Naive B cell (primary cell): Measurements from ENCODE around the gene CDK5RAP3. TPM values are rescaled to one million over a fixed set of nuclear protein-coding genes. Genes with fewer than 3 reads are reported as not detected.

Experiments
- ATAC-seq, 2 donors: fragments of 150-1000 bp; cut with Tn5 transposase; 2 replicates each; pipeline ENCODE4 v1.10.0; 2021; ENCODE audit warnings: low read depth in 2 of 2, mild to moderate bottlenecking in 2 of 2, moderate library complexity in 2 of 2
- DNase-seq: peaks from one replicate; pipeline ENCODE4 v3.0.0; 2022
- H3K27ac Mint-ChIP-seq, 6 donors: one replicate each; pipeline ENCODE4 v1.8.0; 2020 to 2022; ENCODE audit warnings: mild to moderate bottlenecking in 6 of 6, mixed read lengths in 6 of 6, moderate library complexity in 5 of 6, inconsistent platforms in 2 of 6
- H3K27me3 Mint-ChIP-seq, 3 donors: one replicate each; pipeline ENCODE4 v1.8.0; 2021 to 2022; ENCODE audit warnings: mixed read lengths in 3 of 3, mild to moderate bottlenecking in 1 of 3
- H3K36me3 Mint-ChIP-seq, 2 donors: one replicate each; pipeline ENCODE4 v1.8.0; 2020 to 2022; ENCODE audit warnings: mixed read lengths in 2 of 2, inconsistent platforms in 1 of 2, mild to moderate bottlenecking in 1 of 2
- H3K4me1 Mint-ChIP-seq, 3 donors: one replicate each; pipeline ENCODE4 v1.8.0; 2020 to 2022; ENCODE audit warnings: mixed read lengths in 3 of 3, inconsistent platforms in 1 of 3, mild to moderate bottlenecking in 1 of 3, moderate library complexity in 1 of 3
- H3K4me3 Mint-ChIP-seq, 8 donors: one replicate each; pipeline ENCODE4 v1.8.0; 2020 to 2022; ENCODE audit warnings: mild to moderate bottlenecking in 8 of 8, mixed read lengths in 8 of 8, moderate library complexity in 8 of 8, inconsistent platforms in 2 of 8
- H3K9me3 Mint-ChIP-seq, 7 donors: one replicate each; pipeline ENCODE4 v1.8.0; 2020 to 2022; ENCODE audit warnings: mixed read lengths in 7 of 7, mild to moderate bottlenecking in 5 of 7, inconsistent platforms in 2 of 7, moderate library complexity in 1 of 7
- polyA plus RNA-seq, 6 donors: library from polyadenylated mRNA; unstranded; fragments of 300-500 nt; fragmentation: Illumina TruSeq; gene quantifications; one replicate each; pipeline ENCODE4 v1.2.3, GENCODE V29; 2021; ENCODE audit warnings: low read depth in 6 of 6

The CDK5RAP3 gene
- polyA plus RNA-seq, 6 donors from 2014 or later = 69.7 to 87.5 (median 84.0) TPM

DNA sequence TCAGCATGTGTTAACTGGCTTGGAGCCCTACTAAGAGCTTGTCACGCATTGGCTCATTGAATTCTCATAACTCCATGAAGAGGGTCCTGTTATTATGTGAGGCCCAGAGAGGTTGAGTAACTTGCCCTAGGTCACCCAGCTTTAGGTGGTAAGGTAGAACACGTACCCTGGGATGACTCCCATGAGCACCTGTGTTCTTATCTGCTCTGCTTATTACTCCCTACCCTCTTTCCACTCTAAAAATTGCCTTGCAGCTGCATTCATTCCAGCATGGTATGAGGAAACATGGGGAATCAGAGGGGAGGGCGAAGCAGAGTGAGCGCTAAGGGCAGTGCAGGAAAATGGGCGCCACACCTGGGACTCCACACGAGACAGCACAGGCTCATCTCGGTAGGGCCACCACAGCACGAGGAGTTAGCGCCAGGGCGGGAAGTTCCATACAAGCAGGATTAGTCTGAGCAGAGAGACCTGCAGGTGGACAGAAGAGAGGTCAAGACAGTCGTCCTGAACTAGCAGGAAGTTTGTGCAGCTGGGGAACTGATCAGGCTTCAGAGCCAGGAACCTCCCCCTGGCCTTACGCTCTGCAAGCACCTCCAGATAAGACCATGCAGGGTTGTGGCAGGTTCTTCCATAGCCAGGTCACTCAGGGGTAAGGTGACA lies 56.5 kb downstream of the CDK5RAP3 start:
- no peak overlapping the region for H3K4me3 Mint-ChIP-seq
- peaks cover 0 to 2% (median 0%) of the 10 kb centered on the region in 7 donors for H3K9me3 Mint-ChIP-seq
- ATAC-seq = no peak

DNA sequence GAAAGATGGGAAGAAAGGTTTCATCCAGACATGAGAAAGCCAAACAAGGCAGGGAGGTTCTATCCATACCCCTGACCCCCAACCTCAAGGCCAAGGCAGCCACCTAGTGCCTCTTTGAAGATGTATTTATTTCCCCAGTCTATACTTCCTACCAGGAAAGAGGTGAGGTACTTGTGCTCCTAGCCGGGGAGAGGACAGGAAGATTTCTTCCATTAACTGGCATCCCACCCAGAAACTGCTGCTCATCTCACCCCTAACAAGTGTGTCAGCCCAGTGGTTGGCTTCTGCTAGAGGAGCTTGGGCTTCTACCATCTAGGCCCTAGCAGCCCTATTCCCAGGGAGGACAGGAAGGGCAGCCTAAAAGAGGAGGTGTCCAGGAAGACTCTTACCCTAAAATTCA lies 57.8 kb downstream of the CDK5RAP3 start:
- Mint-ChIP-seq H3K27ac (no peak overlapping the region), H3K4me3 (no peak overlapping the region), H3K27me3 (peaks cover 21 to 60% (median 59%) of the 10 kb centered on the region in 3 donors), H3K9me3 (no peaks in the 10 kb centered on the region), H3K4me1 (peaks cover 20 to 33% (median 27%) of the 10 kb centered on the region in 3 donors), H3K36me3 (no peaks in the 10 kb centered on the region)
- ATAC-seq (no peak), DNase-seq (no peak)

More for the DNA sequence above, 56.5 kb downstream of the CDK5RAP3 start:
- no peak for DNase-seq
- Mint-ChIP-seq H3K27me3 (peaks cover 18 to 59% (median 55%) of the 10 kb centered on the region in 3 donors), H3K4me1 (peaks cover 24 to 43% (median 28%) of the 10 kb centered on the region in 3 donors), H3K27ac (peak overlapping the region in 1 of 6 donors; percentile 17), H3K36me3 (no peaks in the 10 kb centered on the region)

DNA sequence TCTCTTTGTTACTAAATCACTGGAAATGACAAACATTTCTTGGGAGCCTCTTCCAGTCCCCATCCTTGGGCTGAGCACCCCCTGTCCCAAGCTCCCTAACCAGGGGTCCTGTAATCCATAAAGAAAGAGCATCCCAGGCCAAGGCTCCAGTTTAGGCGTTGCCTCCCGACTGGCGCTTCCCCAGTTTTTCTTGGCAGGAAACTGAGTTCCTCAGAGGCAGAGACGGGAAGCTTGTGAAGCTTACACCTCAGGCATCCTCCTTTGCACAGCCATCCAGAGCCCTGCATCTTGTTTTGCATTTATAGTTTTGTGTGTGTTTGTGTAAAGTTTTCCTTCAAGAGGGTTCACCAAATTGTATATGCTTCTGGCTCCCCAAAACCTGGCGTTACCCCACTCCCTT lies 59.6 kb downstream of the CDK5RAP3 start:
- H3K4me3 Mint-ChIP-seq = peak overlapping the region in 1 of 8 donors; percentile 6
- H3K27me3 Mint-ChIP-seq = peaks cover 15 to 61% (median 61%) of the 10 kb centered on the region in 3 donors
- H3K36me3 Mint-ChIP-seq = no peaks in the 10 kb centered on the region
- no peak overlapping the region for H3K27ac Mint-ChIP-seq
- H3K4me1 Mint-ChIP-seq = peaks cover 5 to 17% (median 13%) of the 10 kb centered on the region in 3 donors
- no peak for ATAC-seq
- H3K9me3 Mint-ChIP-seq = no peaks in the 10 kb centered on the region
- DNase-seq = no peak

Other genes with a start within 250 kb of the CDK5RAP3 start
- 1 to 10 TPM in 4 of 6 donors, under 1 TPM in 2; 0.11 to 2.9 (median 2.0) TPM for gene TBX21, start 237.9 kb upstream of the CDK5RAP3 start, polyA plus RNA-seq
- gene OSBPL7, start 149.3 kb upstream of the CDK5RAP3 start, polyA plus RNA-seq = 1 to 10 TPM; 1.2 to 9.2 (median 4.5) TPM
- 10 to 100 TPM; 33.1 to 49.0 (median 39.1) TPM for gene MRPL10, start 139.6 kb upstream of the CDK5RAP3 start, polyA plus RNA-seq
- 1 to 10 TPM in 3 of 6 donors, under 1 TPM in 2, not detected in 1; 0.39 to 2.3 (median 1.0) TPM for gene LRRC46, start 139.4 kb upstream of the CDK5RAP3 start, polyA plus RNA-seq
- 10 to 100 TPM; 20.0 to 35.5 (median 23.5) TPM for gene SCRN2, start 129.8 kb upstream of the CDK5RAP3 start, polyA plus RNA-seq
- under 1 TPM in 1 of 6 donors, not detected in 5; 0.12 TPM for gene SP6, start 120.0 kb upstream of the CDK5RAP3 start, polyA plus RNA-seq
- gene SP2, start 74.9 kb upstream of the CDK5RAP3 start, polyA plus RNA-seq = 10 to 100 TPM in 2 of 6 donors, 1 to 10 TPM in 4; 2.2 to 17.1 (median 9.4) TPM
- gene PNPO, start 29.5 kb upstream of the CDK5RAP3 start, polyA plus RNA-seq = 10 to 100 TPM in 5 of 6 donors, 1 to 10 TPM in 1; 8.3 to 22.0 (median 15.8) TPM
- under 1 TPM in 1 of 6 donors, not detected in 5; 0.25 TPM for gene PRR15L, start 13.2 kb upstream of the CDK5RAP3 start, polyA plus RNA-seq
- 1 to 10 TPM in 4 of 6 donors, under 1 TPM in 1, not detected in 1; 0.81 to 2.5 (median 1.6) TPM for gene COPZ2, start 66.7 kb downstream of the CDK5RAP3 start, polyA plus RNA-seq
- 10 to 100 TPM in 1 of 6 donors, 1 to 10 TPM in 5; 1.3 to 10.5 (median 6.7) TPM for gene NFE2L1, start 77.2 kb downstream of the CDK5RAP3 start, polyA plus RNA-seq
- gene CBX1, start 130.4 kb downstream of the CDK5RAP3 start, polyA plus RNA-seq = 10 to 100 TPM; 12.9 to 30.8 (median 24.5) TPM
- gene SNX11, start 136.7 kb downstream of the CDK5RAP3 start, polyA plus RNA-seq = 10 to 100 TPM; 31.9 to 59.4 (median 38.3) TPM